Measurements from ENCODE around the gene CDC40.
A peak's percentile ranks its signal among the peaks of the same experiment; 100 is the strongest.

The CDC40 gene

GRCh38 chr6:110181131-110182030 lies 1.2 kb downstream of the CDC40 start:
- no peaks in the 10 kb centered on the region for H3K27me3 ChIP-seq (ENCODE audit: control insufficient read depth, insufficient read depth, low read length)
- H3K27ac ChIP-seq (ENCODE audit: low read depth, low read length): no peak overlapping the region
- H3K9ac ChIP-seq (ENCODE audit: low read length): no peak overlapping the region
- peaks cover 10% of the 10 kb centered on the region for H3K4me1 ChIP-seq (ENCODE audit: control insufficient read depth, insufficient read depth, low read length)
- peak overlapping the region; percentile 94 for H3K4me3 ChIP-seq (ENCODE audit: low read length)
- H3K36me3 ChIP-seq (ENCODE audit: control insufficient read depth, insufficient read depth, low read length): peaks cover 2% of the 10 kb centered on the region

DNA sequence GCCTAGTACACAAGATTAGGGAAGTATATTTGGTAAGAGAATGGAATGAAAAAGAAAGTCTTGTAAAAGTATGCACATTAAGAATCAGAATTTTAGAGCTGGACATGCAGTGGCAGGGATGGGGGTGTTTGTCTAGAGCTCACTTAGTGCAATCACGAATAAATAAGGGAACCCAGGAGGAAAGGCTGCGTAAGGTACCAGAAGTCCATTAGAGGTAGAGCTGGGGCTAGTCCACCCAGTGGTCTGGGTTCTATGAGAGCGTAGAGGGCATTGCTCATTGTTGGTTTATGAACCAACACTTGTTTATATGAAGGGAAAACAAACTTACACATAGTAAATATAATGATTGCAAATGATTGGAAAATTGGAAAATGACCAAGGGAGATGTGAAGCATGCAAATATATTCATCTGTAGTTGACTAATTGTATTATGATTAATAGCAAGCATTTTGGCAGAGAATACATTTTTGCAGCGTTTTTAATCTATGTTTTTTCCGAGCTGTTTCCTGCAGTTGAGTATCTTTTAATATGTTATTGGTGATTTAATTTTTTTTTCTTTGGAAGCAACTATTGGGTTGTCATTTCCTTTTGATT lies 3.2 kb downstream of the CDC40 start:
- Histone ChIP-seq H3K27me3 (ENCODE audit: control insufficient read depth, insufficient read depth, low read length) (no peaks in the 10 kb centered on the region), H3K4me1 (ENCODE audit: control insufficient read depth, insufficient read depth, low read length) (peaks cover 10% of the 10 kb centered on the region), H3K36me3 (ENCODE audit: control insufficient read depth, insufficient read depth, low read length) (peaks cover 2% of the 10 kb centered on the region), H3K4me3 (ENCODE audit: low read length) (no peak overlapping the region), H3K9ac (ENCODE audit: low read length) (no peak overlapping the region), H3K27ac (ENCODE audit: low read depth, low read length) (no peak overlapping the region)

DNA sequence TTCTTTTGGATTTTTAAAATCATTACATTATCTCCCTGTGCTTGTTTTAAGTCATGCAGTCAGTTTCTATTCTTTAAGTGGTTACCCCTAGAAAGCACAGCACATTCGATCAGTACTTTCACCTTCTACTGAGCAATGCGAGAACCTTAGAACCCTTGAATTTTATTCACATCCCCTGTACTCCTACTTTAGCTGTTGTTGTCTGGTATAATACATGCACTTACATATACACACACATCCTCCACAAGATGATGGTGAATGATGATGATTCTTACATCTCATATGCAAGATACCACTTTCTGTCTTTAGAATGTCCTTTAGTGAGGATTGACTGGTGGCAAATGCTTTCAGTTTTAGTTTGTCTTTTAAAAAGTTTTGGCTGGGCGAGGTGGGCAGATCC lies 5.7 kb downstream of the CDC40 start:
- H3K4me1 ChIP-seq (ENCODE audit: control insufficient read depth, insufficient read depth, low read length): peaks cover 9% of the 10 kb centered on the region
- no peaks in the 10 kb centered on the region for H3K27me3 ChIP-seq (ENCODE audit: control insufficient read depth, insufficient read depth, low read length)
- no peaks in the 10 kb centered on the region for H3K36me3 ChIP-seq (ENCODE audit: control insufficient read depth, insufficient read depth, low read length)
- H3K4me3 ChIP-seq (ENCODE audit: low read length): no peak overlapping the region
- H3K9ac ChIP-seq (ENCODE audit: low read length): no peak overlapping the region
- H3K27ac ChIP-seq (ENCODE audit: low read depth, low read length): no peak overlapping the region

- Histone ChIP-seq H3K36me3 (ENCODE audit: control insufficient read depth, insufficient read depth, low read length) (no peaks in the 10 kb centered on the region), H3K27me3 (ENCODE audit: control insufficient read depth, insufficient read depth, low read length) (no peaks in the 10 kb centered on the region), H3K4me3 (ENCODE audit: low read length) (no peak overlapping the region), H3K27ac (ENCODE audit: low read depth, low read length) (no peak overlapping the region), H3K9ac (ENCODE audit: low read length) (no peak overlapping the region), H3K4me1 (ENCODE audit: control insufficient read depth, insufficient read depth, low read length) (no peaks in the 10 kb centered on the region)
Observed at GRCh38 chr6:110188791-110189190, 8.6 kb downstream of the CDC40 start.

- H3K4me1 ChIP-seq (ENCODE audit: control insufficient read depth, insufficient read depth, low read length): no peaks in the 10 kb centered on the region
- H3K9ac ChIP-seq (ENCODE audit: low read length): no peak overlapping the region
- no peak overlapping the region for H3K27ac ChIP-seq (ENCODE audit: low read depth, low read length)
- peaks cover 2% of the 10 kb centered on the region for H3K36me3 ChIP-seq (ENCODE audit: control insufficient read depth, insufficient read depth, low read length)
- no peak overlapping the region for H3K4me3 ChIP-seq (ENCODE audit: low read length)
- H3K27me3 ChIP-seq (ENCODE audit: control insufficient read depth, insufficient read depth, low read length): no peaks in the 10 kb centered on the region
Observed at GRCh38 chr6:110190726-110191125, 10.5 kb downstream of the CDC40 start.

DNA sequence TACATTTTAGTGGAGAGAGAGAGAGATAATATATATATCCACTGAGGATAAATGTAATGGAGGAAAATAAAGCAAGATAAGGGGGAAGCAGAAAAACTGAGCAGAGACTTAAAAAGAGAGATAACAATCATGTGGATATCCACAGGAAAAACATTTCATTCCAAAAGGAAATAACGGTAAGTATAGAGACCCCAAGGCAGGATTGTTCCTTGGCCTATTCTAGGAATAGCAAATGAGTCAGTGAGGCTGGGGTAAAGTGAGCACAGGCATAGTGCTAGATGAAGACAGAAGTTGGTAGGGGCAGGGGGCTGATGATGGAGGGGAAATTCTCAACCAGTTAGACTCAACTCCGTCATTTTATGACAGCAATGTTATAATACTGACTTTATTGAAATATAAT lies 11.2 kb downstream of the CDC40 start:
- no peaks in the 10 kb centered on the region for H3K4me1 ChIP-seq (ENCODE audit: control insufficient read depth, insufficient read depth, low read length)
- peaks cover 2% of the 10 kb centered on the region for H3K36me3 ChIP-seq (ENCODE audit: control insufficient read depth, insufficient read depth, low read length)
- H3K27ac ChIP-seq (ENCODE audit: low read depth, low read length): no peak overlapping the region
- H3K9ac ChIP-seq (ENCODE audit: low read length): no peak overlapping the region
- H3K4me3 ChIP-seq (ENCODE audit: low read length): no peak overlapping the region
- no peaks in the 10 kb centered on the region for H3K27me3 ChIP-seq (ENCODE audit: control insufficient read depth, insufficient read depth, low read length)

DNA sequence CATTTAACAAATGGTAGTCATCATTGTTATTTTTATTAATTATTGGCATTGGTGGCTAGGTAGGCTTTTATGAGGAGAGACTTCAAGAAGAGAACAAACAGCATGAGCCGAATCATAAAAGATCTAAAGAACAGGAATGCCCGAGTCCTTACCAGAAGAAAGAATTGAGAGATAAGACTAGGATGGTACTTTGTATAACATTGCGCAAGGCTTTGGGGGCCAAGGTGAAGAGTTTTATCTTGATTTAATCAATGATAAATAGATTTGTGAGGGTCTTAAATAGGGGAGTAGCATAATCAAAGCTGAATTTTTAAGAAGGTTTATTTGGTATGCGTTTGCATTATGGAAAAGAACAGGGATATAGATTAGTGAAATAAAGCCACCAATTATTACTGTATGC lies 15.4 kb downstream of the CDC40 start:
- Histone ChIP-seq H3K27me3 (ENCODE audit: control insufficient read depth, insufficient read depth, low read length) (no peaks in the 10 kb centered on the region), H3K9ac (ENCODE audit: low read length) (no peak overlapping the region), H3K4me3 (ENCODE audit: low read length) (no peak overlapping the region), H3K4me1 (ENCODE audit: control insufficient read depth, insufficient read depth, low read length) (no peaks in the 10 kb centered on the region), H3K27ac (ENCODE audit: low read depth, low read length) (no peak overlapping the region), H3K36me3 (ENCODE audit: control insufficient read depth, insufficient read depth, low read length) (peaks cover 2% of the 10 kb centered on the region)

GRCh38 chr6:110196874-110197273 lies 16.6 kb downstream of the CDC40 start:
- H3K4me3 ChIP-seq (ENCODE audit: low read length): no peak overlapping the region
- H3K36me3 ChIP-seq (ENCODE audit: control insufficient read depth, insufficient read depth, low read length): peaks cover 2% of the 10 kb centered on the region
- H3K27ac ChIP-seq (ENCODE audit: low read depth, low read length): no peak overlapping the region
- H3K27me3 ChIP-seq (ENCODE audit: control insufficient read depth, insufficient read depth, low read length): no peaks in the 10 kb centered on the region
- H3K4me1 ChIP-seq (ENCODE audit: control insufficient read depth, insufficient read depth, low read length): no peaks in the 10 kb centered on the region
- H3K9ac ChIP-seq (ENCODE audit: low read length): no peak overlapping the region

- Histone ChIP-seq H3K4me1 (ENCODE audit: control insufficient read depth, insufficient read depth, low read length) (no peaks in the 10 kb centered on the region), H3K27ac (ENCODE audit: low read depth, low read length) (no peak overlapping the region), H3K27me3 (ENCODE audit: control insufficient read depth, insufficient read depth, low read length) (no peaks in the 10 kb centered on the region), H3K36me3 (ENCODE audit: control insufficient read depth, insufficient read depth, low read length) (peaks cover 2% of the 10 kb centered on the region), H3K9ac (ENCODE audit: low read length) (no peak overlapping the region), H3K4me3 (ENCODE audit: low read length) (no peak overlapping the region)
Observed at GRCh38 chr6:110198561-110198960, 18.3 kb downstream of the CDC40 start.

DNA sequence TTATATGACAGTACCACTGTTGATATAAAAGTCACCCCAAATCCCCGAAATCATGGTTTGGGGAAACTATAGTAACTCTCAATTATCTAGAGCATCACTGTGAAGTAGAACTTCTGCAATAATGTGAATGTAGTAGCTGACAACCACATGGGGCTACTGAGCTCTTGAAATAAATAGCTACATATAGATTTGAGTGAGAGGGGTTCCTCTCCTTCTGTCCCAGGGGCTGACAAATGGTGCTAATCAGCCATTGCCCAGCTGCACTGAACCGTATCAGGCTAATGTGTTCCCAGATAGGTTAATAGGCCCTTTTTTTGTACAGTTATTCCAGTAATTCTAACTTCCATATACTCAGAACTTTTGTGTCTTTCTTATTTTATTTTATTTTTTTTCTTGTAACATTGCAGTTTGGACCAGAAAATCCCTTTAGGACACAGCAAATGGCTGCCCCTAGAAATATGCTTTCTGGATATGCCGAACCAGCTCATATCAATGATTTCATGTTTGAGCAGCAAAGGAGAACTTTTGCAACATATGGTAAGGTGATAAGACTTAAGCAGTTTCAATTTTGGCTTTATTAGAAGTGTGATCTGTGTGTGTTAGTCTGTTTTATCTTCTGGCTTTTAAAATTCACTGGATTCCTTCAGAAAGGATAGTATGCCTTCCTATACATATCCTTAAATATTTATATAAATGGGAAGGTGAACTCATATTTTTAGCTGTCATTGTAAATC lies 21.1 kb downstream of the CDC40 start:
- Histone ChIP-seq H3K9ac (ENCODE audit: low read length) (no peak overlapping the region), H3K27ac (ENCODE audit: low read depth, low read length) (no peak overlapping the region), H3K27me3 (ENCODE audit: control insufficient read depth, insufficient read depth, low read length) (no peaks in the 10 kb centered on the region), H3K4me3 (ENCODE audit: low read length) (no peak overlapping the region), H3K4me1 (ENCODE audit: control insufficient read depth, insufficient read depth, low read length) (no peaks in the 10 kb centered on the region), H3K36me3 (ENCODE audit: control insufficient read depth, insufficient read depth, low read length) (no peaks in the 10 kb centered on the region)

- no peak overlapping the region for H3K9ac ChIP-seq (ENCODE audit: low read length)
- H3K36me3 ChIP-seq (ENCODE audit: control insufficient read depth, insufficient read depth, low read length): peaks cover 9% of the 10 kb centered on the region
Observed at GRCh38 chr6:110207652-110208051, 27.4 kb downstream of the CDC40 start.

DNA sequence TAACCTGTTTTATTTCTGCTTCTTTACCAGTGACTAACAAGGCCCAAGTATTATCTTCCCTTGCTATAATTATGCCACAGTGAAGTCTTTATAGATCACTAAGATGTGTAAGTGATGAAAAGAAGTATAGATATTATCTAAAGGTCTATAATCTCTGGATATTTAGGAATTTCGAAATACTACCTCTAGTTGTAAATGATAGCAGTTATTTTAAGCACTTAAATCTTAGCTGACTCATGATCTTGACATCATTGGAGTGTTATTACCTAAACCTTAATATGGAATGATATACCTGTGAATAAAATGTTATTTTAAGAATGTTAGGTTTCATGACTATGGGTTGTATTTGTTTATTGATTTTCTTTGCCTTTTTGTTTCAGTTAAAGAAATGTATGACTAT lies 31.5 kb downstream of the CDC40 start:
- Histone ChIP-seq H3K27me3 (ENCODE audit: control insufficient read depth, insufficient read depth, low read length) (no peaks in the 10 kb centered on the region), H3K4me3 (ENCODE audit: low read length) (no peak overlapping the region), H3K4me1 (ENCODE audit: control insufficient read depth, insufficient read depth, low read length) (no peaks in the 10 kb centered on the region), H3K9ac (ENCODE audit: low read length) (no peak overlapping the region), H3K27ac (ENCODE audit: low read depth, low read length) (no peak overlapping the region), H3K36me3 (ENCODE audit: control insufficient read depth, insufficient read depth, low read length) (peaks cover 19% of the 10 kb centered on the region)

More at GRCh38 chr6:110207652-110208051, 27.4 kb downstream of the CDC40 start:
- Histone ChIP-seq H3K27me3 (ENCODE audit: control insufficient read depth, insufficient read depth, low read length) (no peaks in the 10 kb centered on the region), H3K4me1 (ENCODE audit: control insufficient read depth, insufficient read depth, low read length) (no peaks in the 10 kb centered on the region), H3K4me3 (ENCODE audit: low read length) (no peak overlapping the region), H3K27ac (ENCODE audit: low read depth, low read length) (no peak overlapping the region)
